Endothelial cell (in vitro differentiated cells): ENCODE data around the gene KCNAB2. TPM values are rescaled to one million over a fixed set of nuclear protein-coding genes. Genes with fewer than 3 reads are reported as not detected.

Experiments used
- DNase-seq: peaks from one replicate; pipeline ENCODE4 v3.0.0; 2021; ENCODE audit warnings: low spot score
- H3K27ac Mint-ChIP-seq: one replicate; pipeline ENCODE4 v1.8.0; 2021; ENCODE audit warnings: mixed read lengths, inconsistent platforms; ENCODE audit not compliant: unreplicated experiment
- H3K27me3 Mint-ChIP-seq: one replicate; pipeline ENCODE4 v1.8.0; 2021; ENCODE audit warnings: mild to moderate bottlenecking, moderate library complexity, mixed read lengths, inconsistent platforms; ENCODE audit not compliant: unreplicated experiment
- H3K36me3 Mint-ChIP-seq: one replicate; pipeline ENCODE4 v1.8.0; 2021; ENCODE audit warnings: mild to moderate bottlenecking, low read depth, mixed read lengths, inconsistent platforms; ENCODE audit not compliant: unreplicated experiment
- H3K4me1 Mint-ChIP-seq: one replicate; pipeline ENCODE4 v1.8.0; 2021; ENCODE audit warnings: mild to moderate bottlenecking, mixed read lengths, inconsistent platforms; ENCODE audit not compliant: unreplicated experiment
- H3K4me3 Mint-ChIP-seq: one replicate; pipeline ENCODE4 v1.8.0; 2021; ENCODE audit warnings: mild to moderate bottlenecking, mixed read lengths, inconsistent platforms; ENCODE audit not compliant: unreplicated experiment
- H3K9me3 Mint-ChIP-seq: one replicate; pipeline ENCODE4 v1.8.0; 2021; ENCODE audit warnings: mixed read lengths, inconsistent platforms; ENCODE audit not compliant: unreplicated experiment
- CTCF ChIP-seq: fragments of 200-600 bp; sonication (generic); IDR thresholded peaks from one replicate; pipeline ENCODE4 v1.5.0; 2021; ENCODE audit warnings: antibody characterized with exemption; ENCODE audit not compliant: unreplicated experiment
- total RNA-seq: library from RNA; stranded (reverse); fragmentation: NEBNext Ultra II Directional; extraction: Animal tissue kit (Norgen Biotek cat#: 25700); gene quantifications from one replicate; pipeline ENCODE4 v1.2.1, GENCODE V29; 2021; ENCODE audit not compliant: unreplicated experiment

The KCNAB2 gene
- total RNA-seq, 1 donor from 2014 or later, result 4.1 TPM

GRCh38 chr1:6145396-6145750 lies 99.7 kb downstream of the KCNAB2 start:
- Mint-ChIP-seq H3K27ac (no peak overlapping the region), H3K27me3 (peaks cover 6% of the 10 kb centered on the region), H3K4me3 (no peak overlapping the region), H3K36me3 (no peaks in the 10 kb centered on the region), H3K4me1 (no peaks in the 10 kb centered on the region), H3K9me3 (no peaks in the 10 kb centered on the region)
- no peak for DNase-seq
- no peak for TF ChIP-seq CTCF

GRCh38 chr1:6145864-6146410 lies 100.2 kb downstream of the KCNAB2 start:
- peak overlapping the region; percentile 28 for H3K27ac Mint-ChIP-seq

GRCh38 chr1:6148497-6149241 lies 103.0 kb downstream of the KCNAB2 start:
- no peak for TF ChIP-seq CTCF
- Mint-ChIP-seq H3K27me3 (peaks cover 12% of the 10 kb centered on the region), H3K4me3 (peak overlapping the region; percentile 62), H3K27ac (peak overlapping the region; percentile 48), H3K9me3 (no peaks in the 10 kb centered on the region), H3K4me1 (no peaks in the 10 kb centered on the region), H3K36me3 (no peaks in the 10 kb centered on the region)
- peak; percentile 77 for DNase-seq

More at GRCh38 chr1:6145864-6146410, 100.2 kb downstream of the KCNAB2 start:
- Mint-ChIP-seq H3K4me3 (no peak overlapping the region), H3K9me3 (no peaks in the 10 kb centered on the region), H3K36me3 (no peaks in the 10 kb centered on the region), H3K4me1 (no peaks in the 10 kb centered on the region), H3K27me3 (peaks cover 7% of the 10 kb centered on the region)
- DNase-seq, result no peak
- no peak for TF ChIP-seq CTCF

- H3K27me3 Mint-ChIP-seq, result peaks cover 13% of the 10 kb centered on the region
- no peak overlapping the region for H3K27ac Mint-ChIP-seq
- TF ChIP-seq CTCF, result no peak
- no peaks in the 10 kb centered on the region for H3K36me3 Mint-ChIP-seq
- H3K4me3 Mint-ChIP-seq, result no peak overlapping the region
- no peaks in the 10 kb centered on the region for H3K9me3 Mint-ChIP-seq
- no peaks in the 10 kb centered on the region for H3K4me1 Mint-ChIP-seq
- no peak for DNase-seq
These were observed 103.9 kb downstream of the KCNAB2 start for GRCh38 chr1:6149597-6149996.
